Neural cell (in vitro differentiated cells): ENCODE data around the gene UCK2. TPM values are rescaled to one million over a fixed set of nuclear protein-coding genes. Genes with fewer than 3 reads are reported as not detected.

Source experiments
- H2AFZ ChIP-seq: fragments of 200-600, 300-800 bp; sonication (generic), shearing (Covaris generic); 2 replicates; pipeline ENCODE4 v1.6.0; 2014; ENCODE audit warnings: low read depth, mild to moderate bottlenecking, antibody characterized with exemption, low read length, moderate library complexity
- H3F3A ChIP-seq: fragments of 200-600 bp; shearing (Covaris generic); 2 replicates; pipeline ENCODE4 v1.6.1; 2016; ENCODE audit warnings: mild to moderate bottlenecking, moderate library complexity, mixed read lengths, antibody characterized with exemption, low read length; ENCODE audit not compliant: insufficient read depth, poor library complexity, severe bottlenecking
- H3K27ac ChIP-seq: fragments of 200-600, 300-800 bp; sonication (generic), shearing (Covaris generic); 2 replicates; pipeline ENCODE4 v1.5.1; 2014; ENCODE audit warnings: mild to moderate bottlenecking, low read length, moderate library complexity
- H3K27me3 ChIP-seq: fragments of 300-800, 200-600 bp; sonication (generic), shearing (Covaris generic); 2 replicates; pipeline ENCODE4 v1.6.0; 2014; ENCODE audit warnings: mild to moderate bottlenecking, low read depth, low read length, moderate library complexity; ENCODE audit not compliant: insufficient read depth
- H3K36me3 ChIP-seq: fragments of 300-800, 200-600 bp; sonication (generic), shearing (Covaris generic); 2 replicates; pipeline ENCODE4 v1.5.1; 2014; ENCODE audit warnings: mild to moderate bottlenecking, antibody characterized with exemption, low read length, moderate library complexity; ENCODE audit not compliant: insufficient read depth
- H3K4me2 ChIP-seq: fragments of 300-800, 200-600 bp; sonication (generic), shearing (Covaris generic); 2 replicates; pipeline ENCODE4 v1.6.0; 2014; ENCODE audit warnings: mild to moderate bottlenecking, low read length
- H3K4me3 ChIP-seq: fragments of 300-800, 200-600 bp; sonication (generic), shearing (Covaris generic); 2 replicates; pipeline ENCODE4 v1.5.1; 2014; ENCODE audit warnings: mild to moderate bottlenecking, low read length, moderate library complexity
- H3K79me2 ChIP-seq: fragments of 200-600 bp; shearing (Covaris generic); replicated peaks from 2 replicates; pipeline ENCODE4 v1.6.0; 2014; ENCODE audit warnings: mild to moderate bottlenecking, low read length, moderate library complexity; ENCODE audit not compliant: insufficient read depth
- H3K9ac ChIP-seq: fragments of 300-800, 200-600 bp; sonication (generic), shearing (Covaris generic); 2 replicates; pipeline ENCODE4 v1.6.1; 2016; ENCODE audit warnings: mild to moderate bottlenecking, low read length, mixed read lengths
- H3K9me2 ChIP-seq: fragments of 200-600 bp; shearing (Covaris generic); 2 replicates; pipeline ENCODE4 v1.6.1; 2016; ENCODE audit warnings: mild to moderate bottlenecking, low read length, mixed read lengths; ENCODE audit not compliant: insufficient read depth
- H3K9me3 ChIP-seq: fragments of 200-600, 300-800 bp; sonication (generic), shearing (Covaris generic); 2 replicates; pipeline ENCODE4 v1.6.1; 2016; ENCODE audit warnings: mild to moderate bottlenecking, mixed run types, low read length, moderate library complexity, mixed read lengths
- H4K20me1 ChIP-seq: fragments of 200-600 bp; shearing (Covaris generic); 2 replicates; pipeline ENCODE4 v1.6.1; 2016; ENCODE audit warnings: mild to moderate bottlenecking, mixed run types; ENCODE audit not compliant: insufficient read depth
- EP300 ChIP-seq: fragments of 450-650 bp; conservative IDR thresholded peaks from 2 replicates; pipeline ENCODE4 v1.6.1; 2014; ENCODE audit warnings: antibody characterized with exemption, mild to moderate bottlenecking, moderate library complexity; ENCODE audit not compliant: poor library complexity, severe bottlenecking
- EZH2 ChIP-seq: fragments of 200-600, 300-800 bp; shearing (Covaris generic), sonication (generic); IDR thresholded peaks from 2 replicates; pipeline ENCODE4 v1.6.1; 2014; ENCODE audit warnings: antibody characterized with exemption, low read length, borderline replicate concordance, mild to moderate bottlenecking; ENCODE audit not compliant: insufficient read depth, poor library complexity, severe bottlenecking
- MXI1 ChIP-seq: fragments of 450-650 bp; conservative IDR thresholded peaks from 2 replicates; pipeline ENCODE4 v1.6.1; 2014; ENCODE audit warnings: antibody characterized with exemption, mild to moderate bottlenecking; ENCODE audit not compliant: poor library complexity, severe bottlenecking
- POLR2AphosphoS5 ChIP-seq: IDR thresholded peaks from 2 replicates; pipeline ENCODE4 v1.6.1; 2012
- RAD21 ChIP-seq: fragments of 450-650 bp; conservative IDR thresholded peaks from 2 replicates; pipeline ENCODE4 v1.6.1; 2014; ENCODE audit warnings: antibody characterized with exemption, mild to moderate bottlenecking, moderate library complexity
- SMC3 ChIP-seq: fragments of 450-650 bp; conservative IDR thresholded peaks from 2 replicates; pipeline ENCODE4 v1.6.1; 2014; ENCODE audit warnings: antibody characterized with exemption, mild to moderate bottlenecking, moderate library complexity; ENCODE audit not compliant: poor library complexity
- TAF1 ChIP-seq: IDR thresholded peaks from 2 replicates; pipeline ENCODE4 v1.6.1; 2012; ENCODE audit warnings: low read depth
- polyA plus RNA-seq: library from polyadenylated mRNA; depleted of rRNA; stranded (reverse); fragments of >200 nt; gene quantifications from 2 replicates; pipeline ENCODE4 v1.2.3, GENCODE V29; 2014
- TF ChIP-seq, protein P1 (sequence below): IDR thresholded peaks from 2 replicates; pipeline ENCODE4 v1.6.1; 2012; ENCODE audit warnings: borderline replicate concordance
- TF ChIP-seq, protein P2 (sequence below): fragments of 450-650 bp; IDR thresholded peaks from 2 replicates; pipeline ENCODE4 v1.5.1; 2014; ENCODE audit warnings: antibody characterized with exemption, mild to moderate bottlenecking, moderate library complexity; ENCODE audit not compliant: poor library complexity, severe bottlenecking

Gene UCK2
- polyA plus RNA-seq, 1 donor from 2014 or later, result 36.0 TPM

DNA sequence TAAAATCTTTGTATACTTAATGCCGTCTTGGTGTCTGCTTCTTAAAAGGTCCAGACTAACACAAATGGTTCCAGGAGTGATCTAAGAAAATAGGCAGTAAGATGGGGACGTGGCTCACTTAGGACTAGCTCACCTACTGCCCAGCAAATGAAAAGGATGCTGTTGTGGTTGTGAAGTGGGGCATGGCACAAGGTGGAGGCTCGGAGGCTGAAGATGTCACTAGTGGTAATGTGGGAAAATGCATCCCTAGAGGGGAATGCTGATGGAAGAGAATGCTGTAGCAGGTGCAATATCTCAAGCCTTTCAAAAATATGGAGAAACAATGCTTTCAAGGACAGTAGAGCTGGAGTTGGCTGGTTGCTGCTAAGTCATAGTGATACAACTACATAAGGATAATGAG lies 11.3 kb upstream of the UCK2 start:
- Histone ChIP-seq H4K20me1 (no peaks in the 10 kb centered on the region), H3K9me2 (no peaks in the 10 kb centered on the region), H2AFZ (no peak overlapping the region), H3K4me2 (no peak overlapping the region), H3K79me2 (no peaks in the 10 kb centered on the region), H3K4me3 (no peak overlapping the region), H3K27ac (no peak overlapping the region), H3K27me3 (no peaks in the 10 kb centered on the region), H3F3A (no peaks in the 10 kb centered on the region), H3K9me3 (no peaks in the 10 kb centered on the region), H3K9ac (no peak overlapping the region), H3K36me3 (no peaks in the 10 kb centered on the region)
- TF ChIP-seq TAF1, result no peak
- TF ChIP-seq SMC3, result no peak
- no peak for TF ChIP-seq RAD21
- TF ChIP-seq, protein P1, sequence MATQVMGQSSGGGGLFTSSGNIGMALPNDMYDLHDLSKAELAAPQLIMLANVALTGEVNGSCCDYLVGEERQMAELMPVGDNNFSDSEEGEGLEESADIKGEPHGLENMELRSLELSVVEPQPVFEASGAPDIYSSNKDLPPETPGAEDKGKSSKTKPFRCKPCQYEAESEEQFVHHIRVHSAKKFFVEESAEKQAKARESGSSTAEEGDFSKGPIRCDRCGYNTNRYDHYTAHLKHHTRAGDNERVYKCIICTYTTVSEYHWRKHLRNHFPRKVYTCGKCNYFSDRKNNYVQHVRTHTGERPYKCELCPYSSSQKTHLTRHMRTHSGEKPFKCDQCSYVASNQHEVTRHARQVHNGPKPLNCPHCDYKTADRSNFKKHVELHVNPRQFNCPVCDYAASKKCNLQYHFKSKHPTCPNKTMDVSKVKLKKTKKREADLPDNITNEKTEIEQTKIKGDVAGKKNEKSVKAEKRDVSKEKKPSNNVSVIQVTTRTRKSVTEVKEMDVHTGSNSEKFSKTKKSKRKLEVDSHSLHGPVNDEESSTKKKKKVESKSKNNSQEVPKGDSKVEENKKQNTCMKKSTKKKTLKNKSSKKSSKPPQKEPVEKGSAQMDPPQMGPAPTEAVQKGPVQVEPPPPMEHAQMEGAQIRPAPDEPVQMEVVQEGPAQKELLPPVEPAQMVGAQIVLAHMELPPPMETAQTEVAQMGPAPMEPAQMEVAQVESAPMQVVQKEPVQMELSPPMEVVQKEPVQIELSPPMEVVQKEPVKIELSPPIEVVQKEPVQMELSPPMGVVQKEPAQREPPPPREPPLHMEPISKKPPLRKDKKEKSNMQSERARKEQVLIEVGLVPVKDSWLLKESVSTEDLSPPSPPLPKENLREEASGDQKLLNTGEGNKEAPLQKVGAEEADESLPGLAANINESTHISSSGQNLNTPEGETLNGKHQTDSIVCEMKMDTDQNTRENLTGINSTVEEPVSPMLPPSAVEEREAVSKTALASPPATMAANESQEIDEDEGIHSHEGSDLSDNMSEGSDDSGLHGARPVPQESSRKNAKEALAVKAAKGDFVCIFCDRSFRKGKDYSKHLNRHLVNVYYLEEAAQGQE, result no peak
- TF ChIP-seq POLR2AphosphoS5, result no peak
- no peak for TF ChIP-seq EP300
- TF ChIP-seq EZH2, result no peak
- TF ChIP-seq, protein P2, sequence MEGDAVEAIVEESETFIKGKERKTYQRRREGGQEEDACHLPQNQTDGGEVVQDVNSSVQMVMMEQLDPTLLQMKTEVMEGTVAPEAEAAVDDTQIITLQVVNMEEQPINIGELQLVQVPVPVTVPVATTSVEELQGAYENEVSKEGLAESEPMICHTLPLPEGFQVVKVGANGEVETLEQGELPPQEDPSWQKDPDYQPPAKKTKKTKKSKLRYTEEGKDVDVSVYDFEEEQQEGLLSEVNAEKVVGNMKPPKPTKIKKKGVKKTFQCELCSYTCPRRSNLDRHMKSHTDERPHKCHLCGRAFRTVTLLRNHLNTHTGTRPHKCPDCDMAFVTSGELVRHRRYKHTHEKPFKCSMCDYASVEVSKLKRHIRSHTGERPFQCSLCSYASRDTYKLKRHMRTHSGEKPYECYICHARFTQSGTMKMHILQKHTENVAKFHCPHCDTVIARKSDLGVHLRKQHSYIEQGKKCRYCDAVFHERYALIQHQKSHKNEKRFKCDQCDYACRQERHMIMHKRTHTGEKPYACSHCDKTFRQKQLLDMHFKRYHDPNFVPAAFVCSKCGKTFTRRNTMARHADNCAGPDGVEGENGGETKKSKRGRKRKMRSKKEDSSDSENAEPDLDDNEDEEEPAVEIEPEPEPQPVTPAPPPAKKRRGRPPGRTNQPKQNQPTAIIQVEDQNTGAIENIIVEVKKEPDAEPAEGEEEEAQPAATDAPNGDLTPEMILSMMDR, result no peak
- no peak for TF ChIP-seq MXI1

DNA sequence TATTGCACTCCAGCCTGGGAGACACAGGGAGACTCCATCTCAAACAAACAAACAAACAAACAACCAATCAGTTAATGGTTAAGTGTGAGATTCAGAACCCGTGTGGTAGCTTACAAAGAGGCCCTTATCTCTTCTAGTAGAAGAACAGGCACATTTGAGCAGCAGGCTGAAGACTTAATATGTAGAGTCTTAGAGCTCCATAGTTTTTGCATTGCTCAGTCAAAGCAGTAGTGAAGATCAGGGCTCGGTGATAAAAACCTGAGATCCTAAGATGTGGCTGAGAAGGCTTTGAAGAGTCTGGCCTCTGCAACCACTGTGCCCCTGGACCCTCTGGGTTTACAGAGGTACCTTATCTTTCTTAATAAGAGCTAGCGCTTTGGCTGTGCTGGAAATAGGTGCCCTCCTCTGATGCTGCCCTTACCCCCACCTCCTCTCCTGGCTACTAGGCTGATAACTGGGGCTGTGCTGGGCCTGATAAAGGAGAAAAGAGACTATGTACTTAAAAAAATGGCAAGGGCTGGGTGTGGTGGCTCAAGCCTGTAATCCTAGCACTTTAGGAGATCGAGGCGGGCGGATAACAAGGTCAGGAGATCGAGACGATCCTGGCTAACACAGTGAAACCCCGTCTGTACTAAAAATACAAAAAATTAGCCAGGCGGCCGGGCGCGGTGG lies 10.5 kb upstream of the UCK2 start:
- no peak overlapping the region for H3K9ac ChIP-seq
- no peaks in the 10 kb centered on the region for H3F3A ChIP-seq
- H3K4me3 ChIP-seq, result no peak overlapping the region
- H3K27ac ChIP-seq, result no peak overlapping the region
- H3K79me2 ChIP-seq, result no peaks in the 10 kb centered on the region
- H2AFZ ChIP-seq, result no peak overlapping the region
- H3K9me3 ChIP-seq, result no peaks in the 10 kb centered on the region
- TF ChIP-seq EZH2 (no peak), MXI1 (no peak), RAD21 (no peak)
- TF ChIP-seq, protein P1, result no peak
- TF ChIP-seq, protein P2, result no peak
- H4K20me1 ChIP-seq, result no peaks in the 10 kb centered on the region
- no peaks in the 10 kb centered on the region for H3K27me3 ChIP-seq
- no peaks in the 10 kb centered on the region for H3K36me3 ChIP-seq
- no peaks in the 10 kb centered on the region for H3K9me2 ChIP-seq
- H3K4me2 ChIP-seq, result no peak overlapping the region
